Fibroblast of lung (primary cell): ENCODE measurements around the gene VPS4B.

Experiments
- CTCF ChIP-seq, 2 donors: IDR thresholded peaks in 1 of 2; conservative IDR thresholded peaks in 1 of 2; 1 replicate in 1 of 2; 2 replicates in 1 of 2; pipeline ENCODE4 v1.5.1; 2011 to 2012; ENCODE audit warnings: low read length in 2 of 2, control low read depth in 1 of 2, inconsistent platforms in 1 of 2, low read depth in 1 of 2, mild to moderate bottlenecking in 1 of 2
- EZH2 ChIP-seq: IDR thresholded peaks from 2 replicates; pipeline ENCODE4 v1.5.1; 2012; ENCODE audit warnings: low read length, control low read depth, mild to moderate bottlenecking; ENCODE audit errors: missing control alignments

- TF ChIP-seq CTCF (conservative IDR thresholded peaks at IDR 0.05 in 1 of 2, IDR thresholded peaks at IDR 0.05 in 1 of 2; ENCODE audit: low read depth in 1 of 2, low read length in 2 of 2): no peak
- TF ChIP-seq EZH2: no peak
Observed at GRCh38 chr18:63440881-63441280, 18.6 kb upstream of the VPS4B start.
